Panc1 (cell line): ENCODE data around the gene CIITA. TPM values are rescaled to one million over a fixed set of nuclear protein-coding genes. Genes with fewer than 3 reads are reported as not detected.

Source experiments
- ATAC-seq: fragments of 200-7000 bp; cut with Tn5 transposase; 2 replicates; pipeline ENCODE4 v1.9.1; 2020; ENCODE audit warnings: mild to moderate bottlenecking, moderate library complexity
- BruUV-seq: library from RNA; stranded (reverse); fragments of 400-500 nt; replicated peaks from 2 replicates; lab custom pipeline; 2021; lab: Mats Ljungman, UMichigan
- CTCF ChIA-PET: fragments of 300-600 bp; sonication (Branson Sonifier 250); formaldehyde crosslinking; loops from one replicate; lab custom pipeline; 2022; ENCODE audit warnings: antibody characterized with exemption; lab: Charles Lee
- POLR2A ChIA-PET: fragments of 300-600 bp; sonication (Branson Sonifier 250); formaldehyde crosslinking; loops from one replicate; lab custom pipeline; 2022; ENCODE audit warnings: antibody characterized with exemption; lab: Charles Lee
- DNase-seq: peaks from one replicate; pipeline ENCODE4 v3.0.0-alpha.2; 2010; ENCODE audit warnings: low read depth, low spot score
- H3K27ac ChIP-seq: 2 replicates; pipeline ENCODE4 v1.5.1; 2011; ENCODE audit warnings: mild to moderate bottlenecking, low read length, inconsistent platforms
- H3K27me3 ChIP-seq: fragments of 200-500 bp; sonication (Bioruptor generic); 2 replicates; pipeline ENCODE4 v1.6.0; 2014; ENCODE audit warnings: low read length, inconsistent platforms; ENCODE audit not compliant: control insufficient read depth, insufficient read depth
- H3K36me3 ChIP-seq: fragments of 200-500 bp; sonication (Bioruptor generic); 2 replicates; pipeline ENCODE4 v1.5.1; 2014; ENCODE audit warnings: inconsistent platforms, mild to moderate bottlenecking, low read length, moderate library complexity; ENCODE audit not compliant: control insufficient read depth, insufficient read depth
- H3K4me1 ChIP-seq: 2 replicates; pipeline ENCODE4 v1.5.1; 2011; ENCODE audit warnings: inconsistent platforms, mild to moderate bottlenecking, low read length, moderate library complexity; ENCODE audit not compliant: control insufficient read depth, insufficient read depth
- H3K4me3 ChIP-seq, 2 experiments: 2 replicates each; pipeline ENCODE4 v1.5.1; 2011 to 2012; ENCODE audit warnings: low read depth in 2 of 2, low read length in 2 of 2, mild to moderate bottlenecking in 2 of 2, inconsistent platforms in 1 of 2, moderate library complexity in 1 of 2
- H3K9me3 ChIP-seq: fragments of 200-500 bp; sonication (Bioruptor generic); 2 replicates; pipeline ENCODE4 v1.5.1; 2014; ENCODE audit warnings: low read depth, mild to moderate bottlenecking, inconsistent platforms, low read length, moderate library complexity; ENCODE audit not compliant: control insufficient read depth, insufficient read depth
- POLR2AphosphoS5 ChIP-seq: IDR thresholded peaks from 2 replicates; pipeline ENCODE4 v1.6.1; 2012; ENCODE audit warnings: mild to moderate bottlenecking, low read depth, low read length, moderate library complexity
- SIN3A ChIP-seq: IDR thresholded peaks from 2 replicates; pipeline ENCODE4 v1.6.1; 2012; ENCODE audit warnings: low read depth, mild to moderate bottlenecking, low read length, moderate library complexity, borderline replicate concordance; ENCODE audit not compliant: insufficient read depth
- TCF7L2 ChIP-seq: IDR thresholded peaks from 2 replicates; pipeline ENCODE4 v1.6.1; 2011; ENCODE audit warnings: mild to moderate bottlenecking, low read depth, low read length, inconsistent platforms
- in situ Hi-C: cut with HindIII; loops from 2 replicates; pipeline ENCODE4 v1.10.0; 2016; ENCODE audit warnings: low sequenced_read_pairs, low pct_unique_long_range_greater_than_20kb
- intact Hi-C: fragments of 100-400 bp; cut with micrococcal nuclease; formaldehyde crosslinking; loops from one replicate; pipeline ENCODE4 v1.10.0; 2022; ENCODE audit not compliant: unreplicated experiment
- total RNA-seq: library from RNA; stranded (reverse); gene quantifications from one replicate; pipeline ENCODE4 v1.2.1, GENCODE V29; 2021; ENCODE audit not compliant: unreplicated experiment
- TF ChIP-seq, protein P1 (sequence below), 2 experiments: IDR thresholded peaks; 2 replicates each; pipeline ENCODE4 v1.6.1; 2011 to 2012; ENCODE audit warnings: low read depth in 2 of 2, control low read depth in 1 of 2, low read length in 1 of 2, mild to moderate bottlenecking in 1 of 2, moderate library complexity in 1 of 2; ENCODE audit not compliant: insufficient read depth in 1 of 2
- TF ChIP-seq, protein P2 (sequence below): fragments of 450-650 bp; IDR thresholded peaks from 2 replicates; pipeline ENCODE4 v1.5.1; 2017; ENCODE audit warnings: mild to moderate bottlenecking

The CIITA gene
- total RNA-seq, 1 experiment from 2014 or later = 0.41 TPM

DNA sequence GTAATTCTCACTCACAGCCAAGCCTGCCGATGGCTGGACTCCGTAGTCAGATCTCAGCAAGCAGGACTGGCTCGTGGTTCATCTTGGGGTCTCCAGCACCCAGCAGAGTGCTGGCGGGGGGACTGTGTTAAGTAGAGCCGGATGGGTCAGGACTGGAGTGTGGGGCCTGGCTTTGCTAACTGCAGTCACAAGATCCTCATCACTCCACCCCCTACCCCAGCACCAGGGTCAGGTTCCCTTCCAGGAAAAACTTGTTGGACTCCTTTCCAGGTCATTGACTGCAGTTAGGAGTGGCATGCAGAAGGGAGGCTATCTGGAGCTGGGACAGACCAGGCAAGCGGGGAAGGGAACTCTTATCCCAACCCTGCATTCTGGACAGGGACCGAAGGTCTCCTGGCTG, 6.0 kb downstream of the CIITA start:
- no peak for DNase-seq
- Histone ChIP-seq H3K27me3 (peaks cover 31% of the 10 kb centered on the region), H3K4me3 (no peak overlapping the region), H3K4me1 (no peaks in the 10 kb centered on the region), H3K9me3 (no peaks in the 10 kb centered on the region), H3K27ac (no peak overlapping the region), H3K36me3 (no peaks in the 10 kb centered on the region)
- no TSS peak for BruUV-seq
- intact Hi-C loops (no loop called here), in situ Hi-C loops (no loop called here)
- ChIA-PET POLR2A (no interaction called here), CTCF (interaction anchor here (0.5 kb wide), 1 partner anchor 146 kb away, joined by 7 read pairs; no protein-coding TSS in a partner anchor)
- TF ChIP-seq SIN3A = no peak
- no peak for TF ChIP-seq TCF7L2
- TF ChIP-seq, protein P1, sequence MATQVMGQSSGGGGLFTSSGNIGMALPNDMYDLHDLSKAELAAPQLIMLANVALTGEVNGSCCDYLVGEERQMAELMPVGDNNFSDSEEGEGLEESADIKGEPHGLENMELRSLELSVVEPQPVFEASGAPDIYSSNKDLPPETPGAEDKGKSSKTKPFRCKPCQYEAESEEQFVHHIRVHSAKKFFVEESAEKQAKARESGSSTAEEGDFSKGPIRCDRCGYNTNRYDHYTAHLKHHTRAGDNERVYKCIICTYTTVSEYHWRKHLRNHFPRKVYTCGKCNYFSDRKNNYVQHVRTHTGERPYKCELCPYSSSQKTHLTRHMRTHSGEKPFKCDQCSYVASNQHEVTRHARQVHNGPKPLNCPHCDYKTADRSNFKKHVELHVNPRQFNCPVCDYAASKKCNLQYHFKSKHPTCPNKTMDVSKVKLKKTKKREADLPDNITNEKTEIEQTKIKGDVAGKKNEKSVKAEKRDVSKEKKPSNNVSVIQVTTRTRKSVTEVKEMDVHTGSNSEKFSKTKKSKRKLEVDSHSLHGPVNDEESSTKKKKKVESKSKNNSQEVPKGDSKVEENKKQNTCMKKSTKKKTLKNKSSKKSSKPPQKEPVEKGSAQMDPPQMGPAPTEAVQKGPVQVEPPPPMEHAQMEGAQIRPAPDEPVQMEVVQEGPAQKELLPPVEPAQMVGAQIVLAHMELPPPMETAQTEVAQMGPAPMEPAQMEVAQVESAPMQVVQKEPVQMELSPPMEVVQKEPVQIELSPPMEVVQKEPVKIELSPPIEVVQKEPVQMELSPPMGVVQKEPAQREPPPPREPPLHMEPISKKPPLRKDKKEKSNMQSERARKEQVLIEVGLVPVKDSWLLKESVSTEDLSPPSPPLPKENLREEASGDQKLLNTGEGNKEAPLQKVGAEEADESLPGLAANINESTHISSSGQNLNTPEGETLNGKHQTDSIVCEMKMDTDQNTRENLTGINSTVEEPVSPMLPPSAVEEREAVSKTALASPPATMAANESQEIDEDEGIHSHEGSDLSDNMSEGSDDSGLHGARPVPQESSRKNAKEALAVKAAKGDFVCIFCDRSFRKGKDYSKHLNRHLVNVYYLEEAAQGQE (IDR thresholded peaks at IDR 0.05; ENCODE audit: insufficient read depth in 1 of 2, low read depth in 2 of 2, low read length in 1 of 2) = no peak
- TF ChIP-seq, protein P2, sequence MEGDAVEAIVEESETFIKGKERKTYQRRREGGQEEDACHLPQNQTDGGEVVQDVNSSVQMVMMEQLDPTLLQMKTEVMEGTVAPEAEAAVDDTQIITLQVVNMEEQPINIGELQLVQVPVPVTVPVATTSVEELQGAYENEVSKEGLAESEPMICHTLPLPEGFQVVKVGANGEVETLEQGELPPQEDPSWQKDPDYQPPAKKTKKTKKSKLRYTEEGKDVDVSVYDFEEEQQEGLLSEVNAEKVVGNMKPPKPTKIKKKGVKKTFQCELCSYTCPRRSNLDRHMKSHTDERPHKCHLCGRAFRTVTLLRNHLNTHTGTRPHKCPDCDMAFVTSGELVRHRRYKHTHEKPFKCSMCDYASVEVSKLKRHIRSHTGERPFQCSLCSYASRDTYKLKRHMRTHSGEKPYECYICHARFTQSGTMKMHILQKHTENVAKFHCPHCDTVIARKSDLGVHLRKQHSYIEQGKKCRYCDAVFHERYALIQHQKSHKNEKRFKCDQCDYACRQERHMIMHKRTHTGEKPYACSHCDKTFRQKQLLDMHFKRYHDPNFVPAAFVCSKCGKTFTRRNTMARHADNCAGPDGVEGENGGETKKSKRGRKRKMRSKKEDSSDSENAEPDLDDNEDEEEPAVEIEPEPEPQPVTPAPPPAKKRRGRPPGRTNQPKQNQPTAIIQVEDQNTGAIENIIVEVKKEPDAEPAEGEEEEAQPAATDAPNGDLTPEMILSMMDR = no peak
- no peak for ATAC-seq

DNA sequence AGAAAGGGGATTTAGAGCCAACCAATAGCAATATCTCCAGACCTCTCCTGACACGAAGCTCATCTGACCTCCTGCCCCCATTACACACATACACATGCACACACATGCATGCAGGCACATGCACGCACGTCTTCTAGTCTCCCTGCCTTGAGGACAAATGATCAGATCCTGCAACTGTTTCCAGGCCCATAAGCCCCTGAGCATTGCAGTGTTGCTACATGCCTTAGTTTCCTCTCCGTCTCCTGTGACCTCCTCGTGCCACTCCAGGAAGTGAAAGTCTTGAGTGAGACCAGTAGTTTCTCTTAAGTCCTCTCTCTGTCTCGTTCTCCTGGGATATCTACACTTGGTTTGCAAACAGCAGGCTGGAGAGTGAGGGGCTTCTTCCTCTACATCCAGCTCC, 8.2 kb downstream of the CIITA start:
- POLR2A ChIA-PET = no interaction called here
- no peak for TF ChIP-seq POLR2AphosphoS5
- TF ChIP-seq, protein P1 (IDR thresholded peaks at IDR 0.05; ENCODE audit: insufficient read depth in 1 of 2, low read depth in 2 of 2, low read length in 1 of 2) = no peak
- no peak for TF ChIP-seq TCF7L2
- no peak for TF ChIP-seq SIN3A
- TF ChIP-seq, protein P2 = no peak
- H3K27me3 ChIP-seq = peaks cover 18% of the 10 kb centered on the region
- CTCF ChIA-PET = no interaction called here
- BruUV-seq = no TSS peak
- H3K4me1 ChIP-seq = no peaks in the 10 kb centered on the region
- no peak for ATAC-seq
- H3K4me3 ChIP-seq = no peak overlapping the region
- H3K36me3 ChIP-seq = no peaks in the 10 kb centered on the region
- in situ Hi-C loops = no loop called here
- no peak overlapping the region for H3K27ac ChIP-seq
- no peak for DNase-seq
- intact Hi-C loops = no loop called here
- no peaks in the 10 kb centered on the region for H3K9me3 ChIP-seq
